ENCODE results near the gene CDH23.

The CDH23 gene

GRCh38 chr10:71392791-71393781 is 3.6 kb upstream of the CDH23 start:
- no peak for DNase-seq (ENCODE audit: low spot score)

- DNase-seq (ENCODE audit: low spot score), result no peak
Observed at GRCh38 chr10:71393841-71394475, 2.8 kb upstream of the CDH23 start.

- DNase-seq (ENCODE audit: low spot score), result no peak
Observed at GRCh38 chr10:71394926-71395562, 1.7 kb upstream of the CDH23 start.

- DNase-seq (ENCODE audit: low spot score), result no peak
Observed at GRCh38 chr10:71395621-71396020, 1.1 kb upstream of the CDH23 start.

- no peak for DNase-seq (ENCODE audit: low spot score)
Observed at GRCh38 chr10:71396084-71396710, 523 bp upstream of the CDH23 start.

- DNase-seq (ENCODE audit: low spot score), result no peak
Observed at GRCh38 chr10:71397296-71398212, 834 bp downstream of the CDH23 start.

GRCh38 chr10:71398976-71399375 is 2.3 kb downstream of the CDH23 start:
- no peak for DNase-seq (ENCODE audit: low spot score)

- no peak for DNase-seq (ENCODE audit: low spot score)
Observed at GRCh38 chr10:71399946-71400345, 3.2 kb downstream of the CDH23 start.

GRCh38 chr10:71401056-71401455 is 4.3 kb downstream of the CDH23 start:
- DNase-seq (ENCODE audit: low spot score), result no peak

- no peak for DNase-seq (ENCODE audit: low spot score)
Observed at GRCh38 chr10:71402005-71402404, 5.3 kb downstream of the CDH23 start.

- DNase-seq (ENCODE audit: low spot score), result no peak
Observed at GRCh38 chr10:71404503-71405295, 8.0 kb downstream of the CDH23 start.

- DNase-seq (ENCODE audit: low spot score), result no peak
Observed at GRCh38 chr10:71406878-71407277, 10.2 kb downstream of the CDH23 start.

GRCh38 chr10:71408436-71409225 is 11.9 kb downstream of the CDH23 start:
- no peak for DNase-seq (ENCODE audit: low spot score)

- DNase-seq (ENCODE audit: low spot score), result no peak
Observed at GRCh38 chr10:71409516-71410104, 12.9 kb downstream of the CDH23 start.

- DNase-seq (ENCODE audit: low spot score), result no peak
Observed at GRCh38 chr10:71413581-71413980, 16.9 kb downstream of the CDH23 start.

GRCh38 chr10:71414359-71414758 is 17.6 kb downstream of the CDH23 start:
- DNase-seq (ENCODE audit: low spot score), result no peak

GRCh38 chr10:71419002-71419540 is 22.4 kb downstream of the CDH23 start:
- no peak for DNase-seq (ENCODE audit: low spot score)

- DNase-seq (ENCODE audit: low spot score), result no peak
Observed at GRCh38 chr10:71419750-71420149, 23.0 kb downstream of the CDH23 start.

- no peak for DNase-seq (ENCODE audit: low spot score)
Observed at GRCh38 chr10:71421075-71421434, 24.3 kb downstream of the CDH23 start.

Data from COLO829 (cell line).